ENCODE results near the gene ADAMTSL2.

The ADAMTSL2 gene

DNA sequence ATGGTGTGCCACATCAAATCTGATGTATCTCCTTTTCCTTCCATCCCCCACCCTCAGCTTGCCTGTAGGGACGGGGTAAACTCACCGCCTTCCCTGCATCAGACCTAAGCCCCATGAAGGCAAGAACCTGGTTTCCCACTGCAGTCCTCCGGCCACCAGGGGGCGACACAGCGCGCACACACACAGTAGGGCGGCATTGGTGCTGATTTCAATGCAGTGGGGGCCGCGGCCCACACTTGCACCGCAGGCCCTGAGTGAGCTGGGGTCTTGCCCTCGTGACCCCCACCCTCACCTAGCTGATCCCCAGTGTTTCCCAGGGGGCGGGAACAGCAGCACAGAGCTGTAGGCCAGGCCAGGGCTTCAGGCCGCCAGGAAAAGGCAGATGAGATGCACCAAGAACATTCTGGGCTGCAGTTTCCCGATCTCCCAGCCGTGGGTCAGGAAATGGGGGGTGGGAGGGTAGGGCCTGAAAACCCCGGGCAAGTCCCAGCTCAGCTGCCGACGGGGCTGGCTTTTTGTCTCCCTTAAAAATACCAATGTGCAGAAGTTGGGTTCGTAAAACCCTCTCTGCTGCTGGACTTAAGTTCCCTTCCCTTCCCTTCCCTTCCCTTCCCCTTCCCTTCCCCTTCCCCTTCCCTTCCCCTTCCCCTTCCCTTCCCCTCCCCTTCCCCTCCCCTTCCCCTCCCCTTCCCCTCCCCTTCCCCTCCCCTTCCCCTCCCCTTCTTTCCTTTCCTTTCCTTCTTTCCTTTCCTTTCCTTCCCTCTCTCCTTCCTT is 55.1 kb downstream of the ADAMTSL2 start:
- DNase-seq (ENCODE audit: low read depth, low spot score): no peak

DNA sequence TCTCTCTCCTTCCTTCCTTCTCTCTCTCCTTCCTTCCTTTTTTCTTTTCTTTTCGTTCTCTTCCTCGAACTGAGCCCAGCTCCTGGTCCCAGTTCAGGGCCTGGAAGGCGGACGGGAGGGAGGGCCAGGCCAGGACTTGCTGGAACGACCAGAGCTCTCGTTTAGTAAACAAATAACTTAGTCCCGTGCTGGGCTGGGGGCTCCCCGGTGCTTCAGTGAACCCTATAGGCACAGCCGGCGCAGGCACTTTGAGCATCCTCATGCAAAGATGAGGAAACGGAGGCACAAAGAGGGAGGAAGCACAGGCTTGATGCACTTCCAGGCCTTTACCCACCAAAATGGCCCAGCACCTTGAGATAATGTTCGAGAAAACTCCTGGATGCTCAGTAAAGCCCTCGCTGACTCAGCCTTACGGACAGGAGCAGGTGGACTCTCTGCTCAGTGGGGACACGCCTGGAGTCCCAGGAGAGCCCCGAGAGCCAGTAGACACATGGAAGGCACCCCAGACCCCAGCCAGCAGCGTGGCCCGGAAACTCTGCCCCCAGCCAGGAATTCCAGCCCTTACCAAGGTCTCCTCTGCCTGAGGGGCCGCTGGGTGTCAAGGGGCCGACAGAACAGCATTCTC is 55.8 kb downstream of the ADAMTSL2 start:
- no peak for DNase-seq (ENCODE audit: low read depth, low spot score)

DNA sequence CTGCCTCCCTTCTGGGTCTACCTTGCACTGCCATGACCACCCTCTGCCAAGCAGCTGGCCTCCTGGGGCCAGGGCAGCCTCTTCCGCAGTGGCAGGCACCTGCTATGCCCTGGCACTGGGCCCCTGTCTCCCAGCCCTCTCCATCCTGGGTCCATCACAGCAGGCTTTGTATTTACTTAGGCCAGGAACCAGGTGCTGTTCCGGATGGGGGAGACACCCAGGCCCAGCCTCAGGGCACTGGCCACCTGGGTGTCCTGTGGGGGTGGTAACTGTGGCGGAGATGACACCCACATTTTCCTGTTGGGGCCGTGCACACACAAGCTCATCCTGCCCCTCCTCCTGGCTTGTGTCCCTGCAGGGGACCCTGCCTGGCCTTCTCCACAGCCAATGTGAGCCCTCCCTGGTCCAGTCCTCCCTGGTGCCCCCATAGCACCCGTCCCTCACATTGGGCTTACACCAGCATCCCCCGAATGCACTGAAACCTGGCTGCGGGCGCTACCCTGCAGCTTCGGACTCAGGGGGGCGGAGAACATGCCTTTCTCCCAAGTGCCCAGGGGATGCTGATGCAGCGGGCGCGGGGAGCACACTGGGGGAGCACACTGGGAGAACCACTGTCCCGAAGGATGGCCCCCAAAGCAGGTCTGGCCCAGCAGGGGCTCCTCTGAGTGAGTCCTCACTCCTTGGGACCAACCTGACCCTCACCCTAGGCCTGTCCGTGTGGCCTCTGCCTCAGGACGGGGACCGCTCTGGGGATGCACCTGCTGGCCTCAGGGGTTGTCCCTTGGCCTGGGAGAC is 56.8 kb downstream of the ADAMTSL2 start:
- DNase-seq (ENCODE audit: low read depth, low spot score): no peak

DNA sequence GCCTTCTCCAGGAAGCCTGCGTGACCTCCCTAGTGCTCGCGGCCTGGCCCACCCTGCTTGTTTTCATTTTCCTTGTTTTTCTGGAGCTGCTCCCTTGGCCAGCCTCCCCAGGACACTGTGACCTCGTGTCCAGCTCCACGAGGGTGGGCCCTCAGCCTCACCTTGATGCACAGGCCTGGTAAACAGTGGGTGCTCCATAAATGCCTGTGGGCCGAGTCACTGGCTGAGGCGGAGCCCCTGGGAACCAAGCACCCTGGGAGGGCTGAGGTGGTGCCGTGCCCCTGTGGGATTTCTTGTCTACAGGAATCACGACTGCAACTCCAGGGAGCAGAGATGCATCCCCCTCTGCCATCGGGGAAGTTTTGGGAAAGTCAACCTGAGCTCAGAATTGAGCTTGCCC is 57.5 kb downstream of the ADAMTSL2 start:
- DNase-seq (ENCODE audit: low read depth, low spot score): no peak

DNA sequence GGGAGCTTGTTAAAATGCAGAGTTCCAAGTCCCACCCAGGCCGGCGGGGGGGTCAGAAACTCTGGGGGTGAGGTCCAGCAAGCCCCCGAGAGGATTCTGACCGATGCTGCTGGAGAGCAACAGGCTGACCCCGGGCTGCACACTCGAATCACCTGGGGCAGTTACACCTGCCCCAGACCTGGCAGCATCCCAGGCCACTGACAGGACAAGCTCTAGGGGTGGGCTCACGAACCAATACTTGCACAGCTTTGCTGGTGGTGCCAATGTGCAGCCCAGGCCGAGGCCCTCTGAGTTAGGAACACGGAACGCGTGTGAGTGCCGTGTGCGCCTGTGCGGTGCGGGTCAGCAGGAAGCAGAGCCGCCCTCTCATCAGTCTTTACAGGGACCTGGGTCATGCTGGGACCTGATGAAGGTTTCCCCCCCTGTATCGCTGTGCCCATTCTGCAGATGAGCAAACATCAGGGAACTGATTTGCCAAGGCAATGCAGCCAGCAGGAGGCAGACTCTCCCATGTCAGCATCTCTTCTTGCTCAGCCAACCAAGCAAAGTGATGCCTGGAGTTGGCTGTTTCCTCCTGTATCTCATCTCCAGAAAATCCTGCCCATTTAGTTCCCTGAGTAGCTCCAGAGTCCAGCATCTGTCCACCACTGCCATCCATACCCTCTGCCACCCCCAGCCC is 58.4 kb downstream of the ADAMTSL2 start:
- no peak for DNase-seq (ENCODE audit: low read depth, low spot score)

DNA sequence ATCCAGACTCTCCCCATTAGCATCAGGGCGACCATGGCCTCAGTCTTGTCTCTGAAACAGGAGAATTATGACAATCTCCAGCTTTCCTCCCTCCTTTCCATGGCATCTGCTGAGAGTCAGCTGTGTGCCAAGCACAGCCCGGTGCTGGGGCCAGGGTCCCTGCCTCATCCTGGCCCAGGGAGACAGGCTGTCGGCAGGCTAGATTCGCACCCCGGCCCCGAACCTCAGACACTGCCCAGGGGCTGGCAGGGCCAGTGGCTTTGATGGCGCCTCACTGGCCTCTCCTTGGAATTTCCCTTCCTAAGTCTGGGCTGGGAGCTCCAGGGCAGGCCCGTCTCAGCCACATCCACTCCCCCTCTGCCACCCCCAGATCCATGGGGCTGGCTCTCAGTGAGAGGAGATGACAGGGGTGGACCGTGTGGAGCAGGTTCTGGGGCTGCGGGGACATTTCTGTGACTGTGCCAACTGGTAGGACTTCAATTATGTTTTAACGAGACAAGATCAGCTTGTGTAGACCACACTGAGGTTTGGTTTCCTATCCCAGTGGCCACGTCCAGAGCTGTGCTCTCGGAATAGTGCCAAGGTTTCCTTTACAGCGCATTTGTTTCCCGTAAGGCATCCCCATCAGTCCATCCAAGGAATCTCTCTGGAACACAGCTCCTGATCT is 59.2 kb downstream of the ADAMTSL2 start:
- DNase-seq (ENCODE audit: low read depth, low spot score): no peak

- no peak for DNase-seq (ENCODE audit: low read depth, low spot score)
These were observed 59.8 kb downstream of the ADAMTSL2 start for GRCh38 chr9:133594310-133594709.

DNA sequence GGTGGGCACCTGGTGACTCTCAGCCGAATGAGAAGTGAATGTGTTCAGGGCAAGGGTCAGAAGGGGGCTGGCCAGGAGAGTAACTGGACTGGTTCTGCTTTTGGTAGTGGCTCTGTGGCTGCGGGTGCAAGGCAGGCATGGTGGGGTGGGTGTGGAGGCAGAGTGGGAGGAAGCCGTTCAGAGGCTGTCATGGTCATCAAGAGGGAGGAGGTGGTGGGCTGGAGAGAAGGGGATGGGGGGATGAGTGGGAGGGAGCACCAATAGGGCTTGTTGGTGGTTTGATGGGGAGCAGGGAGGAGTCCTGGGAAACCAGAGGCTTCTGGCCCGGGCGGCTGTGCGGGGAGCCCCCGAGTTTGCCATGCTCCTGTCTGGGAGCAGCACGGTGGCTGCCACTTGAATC is 61.4 kb downstream of the ADAMTSL2 start:
- DNase-seq (ENCODE audit: low read depth, low spot score): no peak

- DNase-seq (ENCODE audit: low read depth, low spot score): no peak
These were observed 62.9 kb downstream of the ADAMTSL2 start for GRCh38 chr9:133597316-133597957.

GRCh38 chr9:133598978-133599377 is 64.5 kb downstream of the ADAMTSL2 start:
- DNase-seq (ENCODE audit: low read depth, low spot score): no peak

GRCh38 chr9:133599470-133600173 is 65.1 kb downstream of the ADAMTSL2 start:
- no peak for DNase-seq (ENCODE audit: low read depth, low spot score)

DNA sequence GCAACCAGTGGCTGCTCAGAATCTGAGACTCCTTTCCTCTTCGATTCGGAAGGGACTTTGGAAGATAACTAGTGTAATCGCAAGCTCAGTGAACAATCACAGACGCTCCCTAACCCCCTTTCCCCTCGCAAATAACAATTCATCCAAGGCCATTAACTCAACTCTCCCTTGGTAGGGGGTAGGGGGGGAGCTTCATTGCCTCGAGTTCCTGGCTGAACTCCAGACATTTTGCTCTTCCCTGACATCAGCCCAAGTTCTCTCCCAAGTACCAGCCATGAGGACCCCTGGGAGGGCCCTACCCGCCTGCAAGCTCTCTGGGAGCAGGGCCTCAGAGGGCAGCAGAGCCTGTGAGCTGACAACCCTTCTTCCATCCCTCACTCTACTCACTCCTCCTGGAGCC is 66.2 kb downstream of the ADAMTSL2 start:
- DNase-seq (ENCODE audit: low read depth, low spot score): no peak

- no peak for DNase-seq (ENCODE audit: low read depth, low spot score)
These were observed 67.2 kb downstream of the ADAMTSL2 start for GRCh38 chr9:133601746-133602145.

DNA sequence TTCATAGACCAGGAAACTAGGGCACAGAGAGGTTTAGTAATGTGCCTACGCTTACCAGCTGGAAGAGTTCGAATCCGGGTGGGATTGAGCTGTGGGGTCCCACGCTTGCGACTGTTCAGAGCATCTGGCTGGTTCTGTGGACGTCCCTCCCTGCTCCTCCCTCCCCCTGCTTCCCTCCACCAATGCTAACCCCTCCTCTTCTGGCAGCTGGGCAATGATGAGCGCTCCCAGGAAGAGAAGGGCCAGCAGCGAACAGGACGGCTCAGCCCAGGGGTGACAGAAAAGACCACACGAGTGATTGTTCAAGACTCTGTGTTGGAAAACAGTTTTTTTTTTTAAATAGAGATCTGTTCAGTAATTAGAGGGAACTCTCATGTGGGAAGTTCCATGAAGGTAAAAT is 67.8 kb downstream of the ADAMTSL2 start:
- no peak for DNase-seq (ENCODE audit: low read depth, low spot score)

DNA sequence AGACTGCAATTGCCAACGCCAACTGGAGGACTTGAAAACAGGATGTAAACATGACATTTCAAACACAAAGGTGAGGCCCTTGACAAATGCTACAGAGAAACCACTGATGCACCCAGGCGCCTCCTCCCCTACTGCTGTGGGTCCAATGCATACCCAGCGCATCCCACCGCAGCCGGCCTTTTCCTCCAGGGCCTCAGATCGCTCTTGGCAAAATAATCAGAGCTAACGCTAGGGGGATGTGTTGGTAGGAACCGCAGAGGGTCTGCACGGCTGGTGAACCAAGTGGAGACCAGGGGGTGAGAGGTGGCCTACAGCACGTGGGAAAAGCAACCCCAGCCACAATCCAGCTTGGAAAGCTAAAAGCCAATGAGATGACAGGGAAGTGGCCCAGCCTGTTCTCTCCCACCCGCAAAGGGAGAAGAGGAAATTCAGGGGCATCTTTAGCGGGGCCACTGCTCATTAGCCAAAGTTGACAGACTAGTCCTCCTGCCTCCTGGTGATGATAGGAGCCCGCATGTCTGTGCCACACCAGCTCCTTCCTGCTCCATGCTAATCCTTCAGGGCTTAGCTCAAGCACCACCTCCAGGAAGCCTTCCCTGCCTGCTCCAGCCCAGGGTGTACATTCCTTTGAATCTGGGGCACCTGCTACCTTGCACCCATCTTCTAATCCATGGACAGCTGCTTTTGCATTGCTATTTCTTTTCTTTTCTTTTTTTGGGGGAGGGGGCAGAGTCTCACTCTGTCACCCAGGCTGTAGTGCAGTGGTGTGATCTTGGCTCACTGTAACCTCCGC is 68.8 kb downstream of the ADAMTSL2 start:
- DNase-seq (ENCODE audit: low read depth, low spot score): no peak

DNA sequence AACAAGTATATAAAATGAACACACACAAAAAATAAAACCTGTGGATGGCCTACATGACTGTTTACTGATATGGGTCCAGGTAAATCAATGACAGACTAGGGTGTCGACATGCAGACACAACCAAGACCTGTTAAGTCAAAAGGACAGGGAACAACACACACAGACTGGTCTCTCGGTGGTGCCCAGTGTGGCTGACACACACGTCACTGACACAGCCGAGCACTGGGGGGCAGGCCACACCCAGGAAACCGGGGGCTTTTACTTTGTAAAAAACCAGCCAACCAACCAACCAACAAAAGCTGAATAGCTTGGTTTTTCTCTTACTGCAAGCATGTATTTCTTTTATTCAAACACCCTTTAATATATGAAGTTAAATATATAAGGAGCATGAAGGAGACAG is 69.7 kb downstream of the ADAMTSL2 start:
- DNase-seq (ENCODE audit: low read depth, low spot score): no peak

- no peak for DNase-seq (ENCODE audit: low read depth, low spot score)
These were observed 70.4 kb downstream of the ADAMTSL2 start for GRCh38 chr9:133604856-133605255.

GRCh38 chr9:133605446-133605845 is 70.9 kb downstream of the ADAMTSL2 start:
- DNase-seq (ENCODE audit: low read depth, low spot score): no peak

DNA sequence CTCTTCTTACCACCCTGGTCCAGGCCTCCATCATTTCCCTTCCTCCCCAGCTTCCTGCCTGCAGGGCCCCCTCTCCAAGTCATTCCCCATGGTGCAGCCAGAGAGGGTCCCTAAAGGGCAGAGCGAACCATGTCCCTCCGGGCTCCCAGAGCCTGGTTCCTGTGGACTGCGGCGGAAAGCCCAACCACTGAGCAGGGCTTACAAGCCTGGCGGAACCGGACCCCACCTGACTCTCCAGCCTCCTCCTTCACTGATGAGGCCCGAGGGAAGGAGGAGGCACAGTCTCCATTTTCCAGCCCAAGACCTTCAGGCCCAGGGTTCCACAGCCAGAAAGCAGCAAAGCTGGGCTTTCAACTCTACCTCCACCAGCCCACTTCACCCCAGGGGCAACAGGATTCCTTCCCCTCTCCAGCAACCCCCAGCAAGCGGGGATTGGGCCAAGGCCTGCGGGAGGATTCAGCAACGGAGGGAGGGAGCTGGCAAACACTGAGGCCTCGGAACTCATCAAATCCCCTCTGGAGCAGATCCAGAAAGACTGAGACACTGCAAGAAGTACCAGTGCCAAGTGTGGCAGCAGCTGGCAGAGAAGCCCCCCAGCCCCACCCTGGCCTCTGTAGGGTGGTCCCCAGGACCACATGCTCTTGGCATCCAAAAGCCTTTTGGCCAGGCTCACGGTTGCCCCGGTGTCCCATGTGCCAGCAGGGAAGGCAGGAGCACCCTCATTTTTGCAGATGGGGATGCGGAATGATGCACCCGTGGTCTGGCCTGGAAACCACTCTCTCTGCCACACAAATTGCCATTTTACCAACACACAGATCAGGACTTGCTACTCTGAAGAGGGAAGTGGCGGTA is 71.6 kb downstream of the ADAMTSL2 start:
- DNase-seq (ENCODE audit: low read depth, low spot score): no peak
